Measurements from ENCODE around the gene CFAP73. TPM values are rescaled to one million over a fixed set of nuclear protein-coding genes. Genes with fewer than 3 reads are reported as not detected.

CFAP73 gene
- polyA plus RNA-seq, 1 of the 3 experiments (the other 2 are of a cell fraction), result not detected

DNA sequence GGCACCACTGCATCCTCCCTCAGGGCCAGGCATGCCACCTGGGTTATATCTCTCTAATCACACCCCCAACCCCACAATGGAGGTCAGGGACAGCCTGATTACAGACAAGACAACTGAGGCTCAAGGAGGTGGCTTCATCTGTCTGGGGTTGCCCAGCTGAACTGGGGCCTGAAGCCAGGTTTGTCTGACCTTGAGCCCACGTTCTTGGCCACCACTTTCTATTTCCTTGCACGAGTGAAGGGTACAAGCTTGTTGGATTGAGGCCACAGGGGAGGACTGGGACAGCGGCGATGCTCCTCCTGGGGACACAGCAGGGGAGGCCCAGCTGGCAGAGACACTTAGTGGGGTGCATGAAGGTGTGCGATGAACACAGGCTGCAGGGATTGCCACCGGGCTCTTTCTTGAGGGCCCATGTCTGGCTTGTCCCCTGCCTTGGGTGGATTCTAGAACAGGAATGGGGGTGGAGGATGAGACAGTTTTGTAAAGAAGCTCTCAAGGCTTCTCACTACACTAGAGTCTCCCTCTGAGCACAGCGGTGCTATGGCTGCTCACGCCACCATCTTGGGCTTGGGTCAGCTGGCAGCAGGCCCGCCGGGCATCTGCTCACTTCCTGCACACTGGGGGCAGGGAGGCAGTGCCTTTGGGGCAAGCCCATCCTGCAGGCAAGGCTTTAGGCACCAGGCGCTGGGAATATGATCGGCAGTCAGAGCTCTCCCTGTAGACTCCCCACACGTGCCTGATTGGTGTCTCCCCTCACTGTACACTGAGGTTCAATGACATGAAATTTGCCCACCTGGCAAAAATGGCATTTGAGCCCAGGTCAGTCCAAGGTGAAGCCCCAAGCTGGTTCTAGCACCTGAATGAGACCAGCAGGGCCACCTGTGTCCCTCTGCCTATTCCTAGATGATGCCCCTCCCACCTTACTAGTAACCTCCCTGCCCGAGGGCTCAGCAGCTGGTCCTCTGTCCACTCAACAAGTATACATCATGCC lies 52.0 kb downstream of the CFAP73 start:
- Histone ChIP-seq H3K4me2 (no peak overlapping the region), H2AFZ (ENCODE audit: low read depth) (no peak overlapping the region), H3K27ac (ENCODE audit: low read depth in 2 of 2, low read length in 1 of 2) (no peak overlapping the region), H3K4me1 (ENCODE audit: control insufficient read depth in 1 of 2, insufficient read depth in 2 of 2, low read depth in 1 of 2, low read length in 1 of 2) (peaks cover 0 to 10% of the 10 kb centered on the region in 2 experiments; a peak in 1 of 4 replicates), H3K9ac (no peak overlapping the region), H3F3A (replicated peaks; ENCODE audit: insufficient read depth) (peaks cover 4% of the 10 kb centered on the region), H3K9me3 (no peaks in the 10 kb centered on the region), H3K36me3 (replicated peaks in 1 of 2; ENCODE audit: control insufficient read depth in 1 of 2, insufficient read depth in 2 of 2, low read length in 1 of 2) (no peaks in the 10 kb centered on the region), H3K4me3 (ENCODE audit: low read depth in 2 of 2, low read length in 1 of 2) (no peak overlapping the region), H3K27me3 (ENCODE audit: insufficient read depth) (no peaks in the 10 kb centered on the region), H3K9me2 (no peaks in the 10 kb centered on the region), H3K79me2 (ENCODE audit: insufficient read depth) (no peaks in the 10 kb centered on the region), H4K20me1 (ENCODE audit: insufficient read depth) (no peaks in the 10 kb centered on the region)
- ChIA-PET CTCF (interaction anchor here (1.4 to 3.7 kb wide), 2 partner anchors 181 to 224 kb away, joined by 3 to 14 read pairs; no protein-coding TSS in a partner anchor), POLR2A (no interaction called here)
- no peak for DNase-seq
- 93% methylated on average over 9 of the region's 14 CpGs for WGBS (ENCODE audit: low lambda C conversion rate)
- no peak for TF ChIP-seq YY1 (IDR thresholded peaks at IDR 0.05; ENCODE audit: low read depth)
- TF ChIP-seq, protein P1, sequence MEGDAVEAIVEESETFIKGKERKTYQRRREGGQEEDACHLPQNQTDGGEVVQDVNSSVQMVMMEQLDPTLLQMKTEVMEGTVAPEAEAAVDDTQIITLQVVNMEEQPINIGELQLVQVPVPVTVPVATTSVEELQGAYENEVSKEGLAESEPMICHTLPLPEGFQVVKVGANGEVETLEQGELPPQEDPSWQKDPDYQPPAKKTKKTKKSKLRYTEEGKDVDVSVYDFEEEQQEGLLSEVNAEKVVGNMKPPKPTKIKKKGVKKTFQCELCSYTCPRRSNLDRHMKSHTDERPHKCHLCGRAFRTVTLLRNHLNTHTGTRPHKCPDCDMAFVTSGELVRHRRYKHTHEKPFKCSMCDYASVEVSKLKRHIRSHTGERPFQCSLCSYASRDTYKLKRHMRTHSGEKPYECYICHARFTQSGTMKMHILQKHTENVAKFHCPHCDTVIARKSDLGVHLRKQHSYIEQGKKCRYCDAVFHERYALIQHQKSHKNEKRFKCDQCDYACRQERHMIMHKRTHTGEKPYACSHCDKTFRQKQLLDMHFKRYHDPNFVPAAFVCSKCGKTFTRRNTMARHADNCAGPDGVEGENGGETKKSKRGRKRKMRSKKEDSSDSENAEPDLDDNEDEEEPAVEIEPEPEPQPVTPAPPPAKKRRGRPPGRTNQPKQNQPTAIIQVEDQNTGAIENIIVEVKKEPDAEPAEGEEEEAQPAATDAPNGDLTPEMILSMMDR (IDR thresholded peaks at IDR 0.05), result no peak
- no peak for TF ChIP-seq RFX5 (IDR thresholded peaks at IDR 0.05; ENCODE audit: low read length)
- TF ChIP-seq MEF2A (IDR thresholded peaks at IDR 0.05; ENCODE audit: borderline replicate concordance, low read depth), result no peak
- no peak for TF ChIP-seq FOXM1 (IDR thresholded peaks at IDR 0.05; ENCODE audit: low read depth)
- no peak for TF ChIP-seq GABPA (IDR thresholded peaks at IDR 0.05; ENCODE audit: low read depth)
- no peak for TF ChIP-seq TAF1 (IDR thresholded peaks at IDR 0.05; ENCODE audit: borderline replicate concordance, low read depth, low read length)
- TF ChIP-seq RXRA (IDR thresholded peaks at IDR 0.05; ENCODE audit: borderline replicate concordance, low read depth), result no peak
- TF ChIP-seq FOSL2 (IDR thresholded peaks at IDR 0.05; ENCODE audit: borderline replicate concordance, low read depth), result no peak
- TF ChIP-seq RCOR1 (IDR thresholded peaks at IDR 0.05; ENCODE audit: low read length), result no peak
- TF ChIP-seq FOXJ3 (CRISPR knock-in tag; IDR thresholded peaks at IDR 0.05), result no peak
- TF ChIP-seq, protein P2, sequence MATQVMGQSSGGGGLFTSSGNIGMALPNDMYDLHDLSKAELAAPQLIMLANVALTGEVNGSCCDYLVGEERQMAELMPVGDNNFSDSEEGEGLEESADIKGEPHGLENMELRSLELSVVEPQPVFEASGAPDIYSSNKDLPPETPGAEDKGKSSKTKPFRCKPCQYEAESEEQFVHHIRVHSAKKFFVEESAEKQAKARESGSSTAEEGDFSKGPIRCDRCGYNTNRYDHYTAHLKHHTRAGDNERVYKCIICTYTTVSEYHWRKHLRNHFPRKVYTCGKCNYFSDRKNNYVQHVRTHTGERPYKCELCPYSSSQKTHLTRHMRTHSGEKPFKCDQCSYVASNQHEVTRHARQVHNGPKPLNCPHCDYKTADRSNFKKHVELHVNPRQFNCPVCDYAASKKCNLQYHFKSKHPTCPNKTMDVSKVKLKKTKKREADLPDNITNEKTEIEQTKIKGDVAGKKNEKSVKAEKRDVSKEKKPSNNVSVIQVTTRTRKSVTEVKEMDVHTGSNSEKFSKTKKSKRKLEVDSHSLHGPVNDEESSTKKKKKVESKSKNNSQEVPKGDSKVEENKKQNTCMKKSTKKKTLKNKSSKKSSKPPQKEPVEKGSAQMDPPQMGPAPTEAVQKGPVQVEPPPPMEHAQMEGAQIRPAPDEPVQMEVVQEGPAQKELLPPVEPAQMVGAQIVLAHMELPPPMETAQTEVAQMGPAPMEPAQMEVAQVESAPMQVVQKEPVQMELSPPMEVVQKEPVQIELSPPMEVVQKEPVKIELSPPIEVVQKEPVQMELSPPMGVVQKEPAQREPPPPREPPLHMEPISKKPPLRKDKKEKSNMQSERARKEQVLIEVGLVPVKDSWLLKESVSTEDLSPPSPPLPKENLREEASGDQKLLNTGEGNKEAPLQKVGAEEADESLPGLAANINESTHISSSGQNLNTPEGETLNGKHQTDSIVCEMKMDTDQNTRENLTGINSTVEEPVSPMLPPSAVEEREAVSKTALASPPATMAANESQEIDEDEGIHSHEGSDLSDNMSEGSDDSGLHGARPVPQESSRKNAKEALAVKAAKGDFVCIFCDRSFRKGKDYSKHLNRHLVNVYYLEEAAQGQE (IDR thresholded peaks at IDR 0.05; ENCODE audit: low read depth, low read length), result no peak
- no peak for TF ChIP-seq NRF1 (IDR thresholded peaks at IDR 0.05; ENCODE audit: low read depth, low read length)
- TF ChIP-seq POLR2AphosphoS5 (IDR thresholded peaks at IDR 0.05; ENCODE audit: low read depth, low read length), result no peak
- TF ChIP-seq, protein P3, sequence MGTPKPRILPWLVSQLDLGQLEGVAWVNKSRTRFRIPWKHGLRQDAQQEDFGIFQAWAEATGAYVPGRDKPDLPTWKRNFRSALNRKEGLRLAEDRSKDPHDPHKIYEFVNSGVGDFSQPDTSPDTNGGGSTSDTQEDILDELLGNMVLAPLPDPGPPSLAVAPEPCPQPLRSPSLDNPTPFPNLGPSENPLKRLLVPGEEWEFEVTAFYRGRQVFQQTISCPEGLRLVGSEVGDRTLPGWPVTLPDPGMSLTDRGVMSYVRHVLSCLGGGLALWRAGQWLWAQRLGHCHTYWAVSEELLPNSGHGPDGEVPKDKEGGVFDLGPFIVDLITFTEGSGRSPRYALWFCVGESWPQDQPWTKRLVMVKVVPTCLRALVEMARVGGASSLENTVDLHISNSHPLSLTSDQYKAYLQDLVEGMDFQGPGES (IDR thresholded peaks at IDR 0.05; ENCODE audit: low read depth, low read length), result no peak
- no peak for TF ChIP-seq RAD21 (IDR thresholded peaks at IDR 0.05; ENCODE audit: low read length)
- no peak for TF ChIP-seq SIN3A (IDR thresholded peaks at IDR 0.05; ENCODE audit: borderline replicate concordance, low read depth, low read length)
- TF ChIP-seq ELF1 (IDR thresholded peaks at IDR 0.05), result no peak
- TF ChIP-seq GATA2 (CRISPR knock-in tag; IDR thresholded peaks at IDR 0.05), result no peak

Data from SK-N-SH (cell line).